Duodenal mucosa (tissue), 2 donors: ENCODE measurements around the gene TRMT1.

ENCODE experiments used
- H3K27ac ChIP-seq: one replicate; pipeline ENCODE4 v1.7.0; 2013; ENCODE audit warnings: low read depth, low read length
- H3K27me3 ChIP-seq, 2 donors: one replicate each; pipeline ENCODE4 v1.7.0; 2013; ENCODE audit warnings: low read length in 2 of 2, control low read depth in 1 of 2; ENCODE audit not compliant: insufficient read depth in 2 of 2, control insufficient read depth in 1 of 2
- H3K36me3 ChIP-seq, 2 donors: one replicate each; pipeline ENCODE4 v1.7.0; 2013; ENCODE audit warnings: low read length in 2 of 2, control low read depth in 1 of 2; ENCODE audit not compliant: insufficient read depth in 2 of 2, control insufficient read depth in 1 of 2
- H3K4me1 ChIP-seq, 2 donors: one replicate each; pipeline ENCODE4 v1.7.0; 2013; ENCODE audit warnings: low read length in 2 of 2, control low read depth in 1 of 2; ENCODE audit not compliant: insufficient read depth in 2 of 2, control insufficient read depth in 1 of 2
- H3K4me3 ChIP-seq, 2 donors: one replicate each; pipeline ENCODE4 v1.7.0; 2013; ENCODE audit warnings: low read length in 2 of 2, low read depth in 1 of 2
- H3K9ac ChIP-seq, 2 donors: one replicate each; pipeline ENCODE4 v1.7.0; 2013; ENCODE audit warnings: low read length in 2 of 2, low read depth in 1 of 2
- H3K9me3 ChIP-seq, 2 donors: one replicate each; pipeline ENCODE4 v1.7.0; 2013; ENCODE audit warnings: low read length in 2 of 2, control low read depth in 1 of 2; ENCODE audit not compliant: control insufficient read depth in 1 of 2

TRMT1 gene

DNA sequence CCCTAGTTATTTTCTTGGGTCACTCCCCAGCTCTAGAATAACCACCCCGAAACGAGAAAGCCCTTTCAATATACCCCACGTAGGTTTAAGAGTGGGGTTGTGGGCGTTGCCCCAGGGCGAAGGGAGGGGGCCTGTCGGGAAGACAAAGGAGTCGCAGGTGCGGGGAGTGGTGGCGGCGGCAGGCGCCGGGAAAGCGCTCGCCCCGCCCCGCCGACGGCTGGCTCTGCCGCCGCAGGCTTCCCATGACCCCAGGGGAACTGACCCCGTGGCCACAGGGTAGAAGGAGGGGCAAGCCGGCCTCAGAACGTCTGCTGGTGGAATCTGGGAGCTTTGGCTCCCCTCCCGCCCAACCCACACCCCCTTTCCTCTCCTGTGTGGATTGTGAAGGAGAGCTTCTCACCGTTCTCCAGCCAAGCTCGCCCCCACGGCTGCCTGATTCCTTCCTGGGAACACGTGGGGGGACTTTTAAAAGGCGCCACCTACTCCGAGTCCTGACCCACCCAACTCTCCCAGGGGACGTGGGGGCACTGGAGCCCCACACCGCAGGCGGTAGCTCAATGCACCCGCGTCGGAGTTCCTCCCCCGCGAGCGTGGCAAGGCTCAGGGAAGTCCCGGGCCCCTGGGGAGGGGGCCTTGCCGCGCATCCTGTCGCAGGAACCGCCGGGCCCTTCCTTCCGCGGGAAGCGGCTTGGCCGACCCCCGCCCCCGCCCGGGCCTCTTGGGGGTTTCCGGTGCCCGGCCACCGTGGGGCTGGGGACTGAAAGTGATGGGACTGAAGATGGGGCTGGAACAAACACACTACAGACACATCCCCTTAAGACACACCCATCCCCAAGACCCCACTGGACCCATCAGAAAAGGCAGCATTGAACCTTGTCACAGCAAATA, 39.2 kb upstream of the TRMT1 start:
- Histone ChIP-seq H3K4me3 (peak overlapping the region; percentile 95 to 99), H3K9me3 (no peaks in the 10 kb centered on the region), H3K36me3 (peaks cover 0 to 3% of the 10 kb centered on the region in 2 donors), H3K9ac (peak overlapping the region; percentile 76 to 99), H3K27me3 (no peaks in the 10 kb centered on the region), H3K4me1 (peaks cover 10 to 14% of the 10 kb centered on the region in 2 donors), H3K27ac (peak overlapping the region; percentile 94)

DNA sequence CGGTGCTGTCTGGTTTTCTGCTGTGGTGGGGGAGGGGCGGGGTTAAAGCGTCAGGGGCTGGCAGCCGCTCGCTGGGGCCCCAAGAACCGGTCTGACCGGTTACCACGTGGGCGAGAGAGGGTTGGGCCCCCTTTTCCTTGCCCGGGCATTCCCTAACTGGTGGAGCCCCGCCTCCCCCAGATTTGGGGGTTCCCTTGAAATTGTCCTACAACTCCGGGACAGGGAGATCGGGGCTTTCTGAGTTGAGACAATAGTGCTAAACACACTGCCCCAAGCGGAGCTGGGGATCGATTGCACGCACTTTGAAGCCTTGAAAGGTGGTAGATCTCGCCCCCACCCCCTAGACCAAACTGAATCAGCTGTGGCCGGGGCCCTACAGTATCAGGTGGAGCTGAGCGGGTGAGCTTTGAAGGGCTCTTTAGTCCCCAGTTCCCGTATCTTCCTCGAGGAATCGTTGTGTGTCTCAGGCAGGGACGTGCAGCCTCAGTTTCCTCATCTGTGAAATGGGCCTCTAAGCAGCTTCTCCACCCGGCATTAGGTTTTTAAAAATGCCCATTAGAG, 38.5 kb upstream of the TRMT1 start:
- Histone ChIP-seq H3K4me1 (peaks cover 10 to 14% of the 10 kb centered on the region in 2 donors), H3K9ac (peak overlapping the region; percentile 76 to 99), H3K27me3 (no peaks in the 10 kb centered on the region), H3K9me3 (no peaks in the 10 kb centered on the region), H3K36me3 (peaks cover 0 to 3% of the 10 kb centered on the region in 2 donors), H3K27ac (peak overlapping the region; percentile 94), H3K4me3 (peak overlapping the region; percentile 95 to 99)

DNA sequence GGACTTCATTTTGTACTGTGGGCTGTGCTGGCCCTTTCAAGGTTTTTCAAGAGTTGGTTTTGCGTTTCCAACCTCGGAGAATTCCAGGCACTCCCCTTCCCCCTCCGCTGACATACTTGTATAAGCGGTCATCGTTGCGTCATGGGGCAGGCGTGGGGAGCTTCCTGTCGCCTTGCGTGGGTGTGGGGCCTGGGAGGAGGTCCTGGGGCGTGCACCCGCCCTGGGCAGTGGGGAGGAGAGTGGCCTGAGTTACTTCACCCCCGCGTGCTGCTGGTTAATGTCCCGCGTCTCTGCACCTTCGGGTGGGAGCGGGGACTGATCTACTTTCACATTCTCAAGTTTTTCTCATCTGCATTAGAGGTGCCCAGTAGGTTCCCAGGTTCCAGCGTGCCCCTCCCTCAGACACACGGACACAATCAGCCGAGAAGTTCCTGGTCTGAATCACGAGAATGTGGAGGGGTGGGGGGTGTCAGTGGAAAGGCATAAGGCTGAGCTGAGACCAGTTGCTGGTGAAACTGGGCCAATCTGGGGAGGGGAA, 37.8 kb upstream of the TRMT1 start:
- Histone ChIP-seq H3K4me3 (peak overlapping the region; percentile 95 to 99), H3K27ac (peak overlapping the region; percentile 94), H3K36me3 (peaks cover 0 to 3% of the 10 kb centered on the region in 2 donors), H3K9ac (peak overlapping the region; percentile 99 to 100), H3K9me3 (no peaks in the 10 kb centered on the region), H3K27me3 (no peaks in the 10 kb centered on the region), H3K4me1 (peaks cover 10 to 17% of the 10 kb centered on the region in 2 donors)

DNA sequence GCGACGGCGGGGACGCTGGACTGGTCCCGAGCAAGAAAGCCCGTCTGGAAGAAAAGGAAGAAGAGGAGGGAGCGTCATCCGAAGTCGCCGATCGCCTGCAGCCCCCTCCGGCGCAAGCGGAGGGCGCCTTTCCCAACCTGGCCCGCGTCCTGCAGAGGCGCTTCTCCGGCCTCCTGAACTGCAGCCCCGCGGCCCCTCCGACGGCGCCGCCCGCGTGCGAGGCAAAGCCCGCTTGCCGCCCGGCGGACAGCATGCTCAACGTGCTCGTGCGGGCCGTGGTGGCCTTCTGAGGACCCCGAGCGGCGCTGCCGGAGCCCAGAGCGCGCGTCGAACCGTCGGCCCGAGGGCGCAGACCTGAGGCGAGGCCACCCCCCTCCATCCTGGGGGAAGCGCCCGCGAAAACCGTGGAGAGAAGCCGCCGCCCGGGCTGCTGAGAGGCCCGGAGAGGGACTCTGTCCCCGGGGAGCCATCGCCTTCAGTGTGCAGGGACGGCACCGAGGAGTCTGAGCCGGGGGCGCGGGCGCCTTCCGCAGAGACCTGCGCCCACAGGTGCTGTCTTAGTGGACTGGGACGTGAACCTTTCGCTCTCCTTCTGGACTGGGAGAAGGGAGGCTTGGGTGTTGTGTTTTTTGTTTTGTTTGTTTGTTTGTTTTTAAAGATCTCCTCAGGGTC, 37.2 kb upstream of the TRMT1 start:
- H3K27ac ChIP-seq, result peak overlapping the region; percentile 94

DNA sequence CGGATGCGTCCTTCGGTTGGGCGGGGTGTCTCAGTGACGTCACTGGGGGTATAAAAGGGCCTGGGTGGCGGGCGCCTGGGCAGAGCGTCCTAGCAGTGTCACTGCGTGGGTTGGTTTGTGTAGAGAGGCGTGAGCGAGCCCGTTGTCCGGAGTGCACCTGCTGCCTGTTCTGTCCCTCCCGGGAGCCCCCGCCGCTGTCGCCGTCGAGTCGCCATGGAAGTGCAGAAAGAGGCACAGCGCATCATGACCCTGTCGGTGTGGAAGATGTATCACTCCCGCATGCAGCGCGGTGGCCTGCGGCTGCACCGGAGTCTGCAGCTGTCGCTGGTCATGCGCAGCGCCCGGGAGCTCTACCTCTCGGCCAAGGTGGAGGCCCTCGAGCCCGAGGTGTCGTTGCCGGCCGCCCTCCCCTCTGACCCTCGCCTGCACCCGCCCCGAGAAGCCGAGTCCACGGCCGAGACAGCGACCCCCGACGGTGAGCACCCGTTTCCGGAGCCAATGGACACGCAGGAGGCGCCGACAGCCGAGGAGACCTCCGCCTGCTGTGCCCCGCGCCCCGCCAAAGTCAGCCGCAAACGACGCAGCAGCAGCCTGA, 36.5 kb upstream of the TRMT1 start:
- Histone ChIP-seq H3K36me3 (peaks cover 0 to 3% of the 10 kb centered on the region in 2 donors), H3K9ac (peak overlapping the region; percentile 99 to 100), H3K4me1 (peaks cover 15 to 27% of the 10 kb centered on the region in 2 donors), H3K27ac (peak overlapping the region; percentile 94), H3K9me3 (no peaks in the 10 kb centered on the region), H3K4me3 (peak overlapping the region; percentile 95 to 99), H3K27me3 (no peaks in the 10 kb centered on the region)

More for the DNA sequence above, 37.2 kb upstream of the TRMT1 start:
- H3K9ac ChIP-seq, result peak overlapping the region; percentile 99 to 100
- H3K36me3 ChIP-seq, result peaks cover 0 to 3% of the 10 kb centered on the region in 2 donors
- peak overlapping the region; percentile 95 to 99 for H3K4me3 ChIP-seq
- H3K9me3 ChIP-seq, result no peaks in the 10 kb centered on the region
- H3K27me3 ChIP-seq, result no peaks in the 10 kb centered on the region
- H3K4me1 ChIP-seq, result peaks cover 14 to 23% of the 10 kb centered on the region in 2 donors

DNA sequence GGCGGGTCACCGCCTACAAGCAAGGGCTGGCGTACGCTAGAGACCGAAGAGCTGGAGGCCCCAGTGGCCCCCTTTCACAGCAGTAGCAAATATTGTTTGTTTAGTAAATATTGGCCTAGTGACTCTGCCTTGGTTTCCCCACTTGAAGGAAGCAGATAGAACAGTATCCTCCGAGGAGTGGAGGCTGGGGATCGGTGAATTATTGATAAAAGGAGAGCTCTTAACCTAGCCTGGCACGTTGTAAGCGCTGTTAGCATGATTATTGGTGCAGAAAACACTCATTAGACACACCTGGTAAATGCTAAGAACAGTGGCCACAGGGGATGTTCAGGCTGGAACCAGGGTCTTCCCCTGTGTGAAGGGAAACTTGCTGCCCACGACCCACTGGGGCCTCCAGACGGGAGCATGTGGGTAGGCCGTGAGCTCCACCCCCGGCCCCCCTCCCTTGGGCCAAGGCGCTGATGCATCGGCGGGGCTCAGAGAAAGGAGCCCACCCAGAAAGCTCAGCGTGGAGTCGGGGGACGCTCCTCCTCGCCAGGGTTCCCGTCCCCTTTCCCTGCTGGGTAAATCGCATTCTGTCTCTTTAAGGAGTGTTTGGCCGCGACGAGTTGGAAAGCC, 35.9 kb upstream of the TRMT1 start:
- Histone ChIP-seq H3K4me3 (peak overlapping the region; percentile 95 to 99), H3K27me3 (no peaks in the 10 kb centered on the region), H3K36me3 (peaks cover 0 to 3% of the 10 kb centered on the region in 2 donors), H3K9me3 (no peaks in the 10 kb centered on the region), H3K4me1 (peaks cover 15 to 27% of the 10 kb centered on the region in 2 donors), H3K9ac (peak overlapping the region; percentile 99 to 100), H3K27ac (peak overlapping the region; percentile 94)

DNA sequence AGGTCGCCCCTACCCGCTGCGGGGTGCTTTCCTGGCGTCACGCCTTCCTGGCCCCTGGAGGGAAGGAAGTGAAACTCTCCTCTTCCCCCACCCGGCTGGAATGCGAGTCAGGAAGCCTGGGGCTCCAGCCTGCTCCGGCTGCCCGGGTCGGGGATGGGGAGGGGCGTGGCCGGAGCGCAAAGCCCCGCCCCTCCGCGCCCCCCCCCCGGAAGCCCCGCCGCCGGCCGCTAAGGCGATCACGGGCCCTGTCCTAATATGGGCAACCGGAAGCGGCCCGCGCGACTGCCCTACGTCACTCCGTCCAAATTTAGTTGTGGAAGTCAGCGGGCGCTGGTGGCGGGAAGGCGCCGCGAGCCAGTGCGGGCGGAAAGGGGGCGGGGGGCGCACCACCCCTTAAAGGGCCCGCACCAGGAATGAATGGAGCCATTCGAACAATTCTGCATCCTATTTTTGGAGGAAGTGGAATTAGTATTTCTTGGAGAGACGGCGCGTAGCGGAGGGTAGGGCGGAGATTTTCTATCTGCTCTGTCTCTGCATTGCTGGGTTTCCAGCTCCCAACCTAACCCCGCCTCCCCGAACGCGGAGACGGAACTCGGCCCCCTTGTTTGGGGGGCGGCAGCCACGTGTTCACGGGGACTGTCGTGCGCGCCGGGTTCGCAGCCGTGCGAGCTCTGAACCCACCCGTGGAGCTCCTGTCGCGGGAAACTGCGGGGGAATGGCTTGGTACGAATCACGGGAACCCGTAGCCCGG, 35.2 kb upstream of the TRMT1 start:
- Histone ChIP-seq H3K9me3 (no peaks in the 10 kb centered on the region), H3K4me1 (peaks cover 19 to 27% of the 10 kb centered on the region in 2 donors), H3K9ac (peak overlapping the region; percentile 99 to 100), H3K36me3 (peaks cover 0 to 3% of the 10 kb centered on the region in 2 donors), H3K4me3 (peak overlapping the region; percentile 95 to 99), H3K27me3 (no peaks in the 10 kb centered on the region), H3K27ac (peak overlapping the region; percentile 94)

DNA sequence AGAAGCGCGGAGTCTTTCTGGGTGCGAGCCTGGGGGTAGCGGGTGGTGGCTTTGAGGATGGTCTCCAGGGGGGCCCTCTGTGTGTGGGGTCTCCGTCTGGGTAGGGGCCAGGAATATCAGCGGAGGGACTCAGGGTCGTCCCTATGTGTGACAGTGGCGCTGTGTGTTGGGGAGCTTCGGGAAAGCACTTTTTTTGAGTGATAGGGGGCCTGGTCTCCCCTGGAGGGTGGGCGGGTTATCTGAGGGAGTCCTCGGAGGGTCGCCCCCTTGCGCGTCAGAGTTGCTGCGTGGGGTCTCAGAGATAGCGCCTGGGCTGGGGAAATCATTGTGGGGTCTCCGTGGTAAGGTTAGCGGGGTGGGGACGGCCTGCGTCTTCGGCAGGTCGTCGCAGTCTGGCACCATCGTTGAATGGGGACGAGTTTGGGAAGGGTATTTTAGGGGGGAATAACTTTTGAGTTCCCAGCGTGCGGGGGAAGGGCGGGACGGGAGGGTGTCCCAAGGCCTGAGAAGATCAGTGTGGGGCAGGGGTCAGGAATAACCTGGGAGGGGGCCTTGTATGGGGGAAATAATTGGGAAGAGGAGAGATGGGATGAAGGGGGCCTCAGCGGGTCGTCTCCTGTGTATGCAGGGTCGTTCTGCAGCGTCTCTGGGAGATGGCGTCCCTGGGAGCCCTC, 34.5 kb upstream of the TRMT1 start:
- Histone ChIP-seq H3K4me3 (peak overlapping the region; percentile 89 to 97), H3K36me3 (peaks cover 0 to 3% of the 10 kb centered on the region in 2 donors), H3K27ac (peak overlapping the region; percentile 91), H3K9ac (peak overlapping the region; percentile 99 to 100), H3K9me3 (no peaks in the 10 kb centered on the region), H3K27me3 (no peaks in the 10 kb centered on the region), H3K4me1 (peaks cover 15 to 22% of the 10 kb centered on the region in 2 donors)
